Measurements from ENCODE around the gene ANAPC2. TPM values are rescaled to one million over a fixed set of nuclear protein-coding genes. Genes with fewer than 3 reads are reported as not detected.

The ANAPC2 gene
- total RNA-seq, 1 experiment from 2014 or later: 8.2 TPM

DNA sequence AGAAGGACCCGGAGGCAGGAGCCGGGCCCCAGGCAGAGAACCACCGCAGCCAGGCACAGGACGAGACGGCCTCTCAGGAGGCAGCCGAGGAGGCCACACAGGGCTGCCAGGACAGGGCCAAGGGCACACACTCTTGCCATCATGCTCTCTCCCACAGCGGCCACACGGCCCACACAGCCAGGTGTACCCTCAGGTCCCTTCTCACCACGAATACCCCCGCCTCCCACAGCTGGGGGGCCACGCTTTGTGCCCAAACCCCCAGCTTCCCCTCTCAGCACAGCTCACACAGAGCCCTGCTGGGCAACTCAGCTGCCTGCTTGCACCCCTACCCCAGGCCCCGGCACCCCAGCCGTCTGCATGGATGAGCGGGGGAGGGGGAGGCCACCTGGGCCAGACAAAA, 5.4 kb upstream of the ANAPC2 start:
- DNase-seq (ENCODE audit: low spot score): no peak

- DNase-seq (ENCODE audit: low spot score): no peak
Observed at GRCh38 chr9:137192859-137193258, 4.5 kb upstream of the ANAPC2 start.

DNA sequence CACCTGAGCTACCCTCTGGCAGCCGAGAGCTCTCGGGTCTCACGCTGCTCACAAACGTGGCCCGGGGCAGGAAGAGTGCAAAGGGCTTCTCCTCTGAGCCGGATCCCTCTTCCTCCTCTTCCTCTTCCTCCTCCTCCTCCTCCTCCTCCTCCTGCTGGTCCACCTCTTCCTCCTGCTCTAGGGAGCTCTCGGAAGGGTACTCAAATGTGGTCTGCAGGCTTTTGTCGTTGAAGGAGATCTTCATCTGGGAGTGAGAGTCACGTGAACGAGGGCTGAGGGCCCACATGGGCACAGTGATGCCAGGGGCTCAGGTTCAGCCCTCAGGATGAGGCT, 4.1 kb upstream of the ANAPC2 start:
- no peak for DNase-seq (ENCODE audit: low spot score)

DNA sequence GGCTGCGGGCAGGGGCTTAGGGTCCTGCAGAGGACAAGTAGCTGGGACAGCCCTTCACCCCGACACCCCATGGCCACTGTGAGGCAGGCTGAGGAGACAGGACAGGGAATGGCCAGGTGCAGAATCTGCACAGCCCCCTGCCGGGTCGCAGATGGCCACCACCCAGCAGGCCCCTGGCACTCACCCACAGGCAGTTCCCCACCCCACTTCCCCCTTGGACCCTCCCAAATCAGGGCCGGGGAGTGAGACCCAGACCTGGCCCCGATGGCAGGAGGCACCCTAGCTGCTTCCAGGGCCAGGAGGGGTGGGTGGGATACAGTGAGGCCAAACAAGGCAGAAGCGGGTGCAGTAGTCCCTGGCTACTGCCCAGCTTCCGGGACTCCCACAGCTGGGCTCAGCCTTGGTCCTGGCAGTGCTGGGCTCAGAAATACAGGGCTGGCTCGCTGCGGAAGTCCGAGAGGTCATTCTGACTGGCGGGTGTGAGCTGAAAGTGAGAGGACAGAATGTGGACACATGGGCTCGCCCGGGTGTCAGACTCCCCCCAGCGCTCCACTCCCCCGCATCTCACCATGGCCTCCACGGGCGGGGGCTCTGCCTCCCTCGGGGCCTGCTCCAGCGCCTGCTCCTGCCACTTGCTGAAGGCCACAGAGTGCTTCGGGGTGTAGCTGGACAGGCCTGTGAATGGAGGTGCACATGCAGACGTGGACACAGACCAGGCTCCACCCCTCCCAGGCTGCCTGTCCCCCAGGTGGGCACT, 3.5 kb upstream of the ANAPC2 start:
- DNase-seq (ENCODE audit: low spot score): no peak

DNA sequence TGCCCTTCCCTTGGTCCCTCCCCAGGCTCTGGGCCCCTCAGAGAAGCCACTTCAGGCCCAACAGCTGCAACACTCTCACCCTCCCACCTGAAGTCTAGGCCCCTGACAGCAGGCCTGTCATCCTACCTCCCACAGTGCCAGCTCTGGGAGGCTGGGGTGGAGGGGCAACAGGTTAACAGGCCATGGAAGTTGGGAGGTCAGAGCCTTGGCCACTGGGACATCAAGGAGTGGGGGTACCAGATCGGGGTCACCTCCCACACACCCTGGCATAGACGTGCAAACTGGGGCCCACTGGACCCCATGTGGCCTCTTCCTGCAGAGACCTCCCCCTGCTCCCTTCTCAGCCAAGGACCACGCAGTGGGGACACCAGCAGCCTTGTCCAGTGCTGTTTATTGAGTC, 2.9 kb upstream of the ANAPC2 start:
- no peak for DNase-seq (ENCODE audit: low spot score)

GRCh38 chr9:137190315-137190856, 2.0 kb upstream of the ANAPC2 start:
- no peak for DNase-seq (ENCODE audit: low spot score)

GRCh38 chr9:137189297-137190295, 1.2 kb upstream of the ANAPC2 start:
- DNase-seq (ENCODE audit: low spot score): no peak

DNA sequence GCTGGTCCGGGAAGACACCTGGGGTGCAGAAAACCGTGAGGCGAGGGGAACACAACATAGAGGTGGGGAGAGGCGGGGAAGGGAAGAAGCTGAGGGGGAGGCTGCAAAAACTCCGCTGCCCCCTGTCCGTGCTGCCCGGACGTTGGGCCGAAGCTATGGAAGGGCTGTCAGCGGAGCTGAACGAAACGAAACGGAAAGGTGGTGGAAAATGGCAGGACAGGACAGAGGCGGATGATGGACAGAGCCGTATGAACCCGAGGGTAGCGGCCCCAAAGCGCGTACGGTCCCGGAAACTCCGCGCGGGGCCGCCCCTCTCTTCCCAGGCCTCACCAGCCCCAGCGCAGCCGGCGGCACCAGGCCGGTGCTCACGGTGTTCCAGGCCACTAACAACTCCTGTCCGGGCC, 272 bp downstream of the ANAPC2 start:
- no peak for DNase-seq (ENCODE audit: low spot score)

GRCh38 chr9:137187386-137187785, 974 bp downstream of the ANAPC2 start:
- DNase-seq (ENCODE audit: low spot score): no peak

GRCh38 chr9:137186385-137186784, 2.0 kb downstream of the ANAPC2 start:
- DNase-seq (ENCODE audit: low spot score): no peak

GRCh38 chr9:137185921-137186320, 2.4 kb downstream of the ANAPC2 start:
- no peak for DNase-seq (ENCODE audit: low spot score)

DNA sequence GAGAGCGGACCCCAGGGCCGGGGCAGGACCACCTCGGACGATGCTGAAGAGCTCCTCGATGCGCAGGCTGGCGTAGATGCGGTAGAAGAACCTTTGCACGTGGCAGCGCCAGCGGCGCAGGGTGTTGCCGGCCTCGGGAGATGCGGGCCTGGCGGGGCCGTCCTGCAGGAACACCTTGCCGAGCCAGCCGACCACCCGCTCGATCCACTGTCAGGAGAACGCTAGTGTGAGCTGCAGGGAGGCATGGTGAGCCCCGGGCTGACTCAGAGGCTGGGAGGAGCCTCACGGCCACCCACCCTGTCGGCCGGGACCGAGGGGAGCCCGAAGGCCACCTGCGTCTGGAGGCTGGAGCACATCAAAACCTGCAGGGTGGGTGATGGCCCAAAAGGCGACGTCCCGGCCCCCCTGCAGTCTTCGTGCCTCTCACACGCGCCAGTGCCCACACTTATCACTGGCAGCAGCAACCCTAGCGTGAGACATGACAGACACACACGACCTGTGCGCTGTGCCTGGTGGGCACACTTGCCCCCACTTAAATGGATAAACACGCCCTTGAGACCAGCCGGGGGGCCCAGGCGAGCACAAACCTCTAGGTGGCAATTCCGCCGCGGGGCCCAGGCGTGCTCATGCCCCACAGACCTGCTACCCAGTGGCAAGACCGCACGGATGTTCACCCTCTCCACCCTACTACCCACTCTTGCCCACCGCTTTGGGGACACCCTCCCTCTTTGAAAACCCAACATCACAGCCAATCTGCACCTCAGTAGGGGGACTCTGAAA, 3.3 kb downstream of the ANAPC2 start:
- no peak for DNase-seq (ENCODE audit: low spot score)

DNA sequence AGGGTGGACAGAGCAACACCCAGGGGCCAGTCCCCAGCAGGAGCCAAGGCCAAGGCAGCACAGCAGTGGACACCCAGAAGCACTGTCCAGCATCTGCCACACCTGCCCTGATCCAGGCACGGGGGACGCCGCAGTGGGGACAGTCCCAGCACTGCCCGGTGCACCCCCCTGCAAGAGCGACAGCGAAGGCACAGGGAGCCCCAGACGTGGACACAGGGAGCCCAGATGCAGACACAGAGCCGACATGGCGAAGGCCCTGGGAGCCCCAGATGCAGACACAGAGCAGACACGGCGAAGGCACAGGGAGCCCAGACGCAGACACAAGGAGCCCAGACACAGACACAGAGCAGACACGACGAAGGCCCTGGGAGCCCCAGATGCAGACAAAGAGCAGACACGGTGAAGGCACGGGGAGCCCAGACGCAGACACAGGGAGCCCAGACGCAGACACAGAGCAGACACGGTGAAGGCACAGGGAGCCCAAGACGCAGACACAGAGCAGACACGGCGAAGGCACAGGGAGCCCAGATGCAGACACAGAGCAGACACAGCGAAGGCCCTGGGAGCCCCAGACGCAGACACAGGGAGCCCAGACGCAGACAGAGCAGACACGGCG, 4.3 kb downstream of the ANAPC2 start:
- DNase-seq (ENCODE audit: low spot score): no peak

GRCh38 chr9:137182836-137183235, 5.5 kb downstream of the ANAPC2 start:
- no peak for DNase-seq (ENCODE audit: low spot score)

DNA sequence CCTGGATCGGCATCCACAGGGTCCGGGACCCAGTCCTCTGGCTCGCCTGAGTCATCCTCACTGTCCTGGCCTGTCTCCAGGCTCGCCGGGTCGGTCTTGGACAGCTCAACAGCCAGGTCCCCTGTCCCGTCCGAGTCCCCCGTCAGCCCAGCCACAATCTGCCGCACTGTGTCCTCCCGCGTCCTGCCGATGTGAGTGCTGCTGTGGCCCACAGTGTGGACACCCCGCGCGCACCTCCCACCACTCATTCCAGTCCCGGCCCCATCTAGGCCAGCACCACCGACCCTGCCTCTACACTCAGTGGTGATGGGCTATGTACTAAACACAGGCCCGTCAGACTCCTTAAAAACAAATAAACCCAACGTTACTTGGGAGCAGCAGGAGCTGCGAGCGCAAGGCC, 6.7 kb downstream of the ANAPC2 start:
- no peak for DNase-seq (ENCODE audit: low spot score)

GRCh38 chr9:137180491-137180890, 7.9 kb downstream of the ANAPC2 start:
- no peak for DNase-seq (ENCODE audit: low spot score)

GRCh38 chr9:137179761-137180160, 8.6 kb downstream of the ANAPC2 start:
- DNase-seq (ENCODE audit: low spot score): no peak

- no peak for DNase-seq (ENCODE audit: low spot score)
Observed at GRCh38 chr9:137178939-137179630, 9.3 kb downstream of the ANAPC2 start.

GRCh38 chr9:137178201-137178938, 10.0 kb downstream of the ANAPC2 start:
- no peak for DNase-seq (ENCODE audit: low spot score)

Data from H4 (cell line).